C4-2B (cell line): Measurements from ENCODE around the gene LRMDA.

ENCODE experiments used
- H3K27ac ChIP-seq: fragments of 450-650 bp; 2 replicates; pipeline ENCODE4 v1.5.1; 2017
- CTCF ChIP-seq: fragments of 450-650 bp; conservative IDR thresholded peaks from 2 replicates; pipeline ENCODE4 v1.5.1; 2017; ENCODE audit warnings: mild to moderate bottlenecking
- ZFX ChIP-seq: fragments of 450-650 bp; IDR thresholded peaks from 2 replicates; pipeline ENCODE4 v1.6.1; 2017

The LRMDA gene

DNA sequence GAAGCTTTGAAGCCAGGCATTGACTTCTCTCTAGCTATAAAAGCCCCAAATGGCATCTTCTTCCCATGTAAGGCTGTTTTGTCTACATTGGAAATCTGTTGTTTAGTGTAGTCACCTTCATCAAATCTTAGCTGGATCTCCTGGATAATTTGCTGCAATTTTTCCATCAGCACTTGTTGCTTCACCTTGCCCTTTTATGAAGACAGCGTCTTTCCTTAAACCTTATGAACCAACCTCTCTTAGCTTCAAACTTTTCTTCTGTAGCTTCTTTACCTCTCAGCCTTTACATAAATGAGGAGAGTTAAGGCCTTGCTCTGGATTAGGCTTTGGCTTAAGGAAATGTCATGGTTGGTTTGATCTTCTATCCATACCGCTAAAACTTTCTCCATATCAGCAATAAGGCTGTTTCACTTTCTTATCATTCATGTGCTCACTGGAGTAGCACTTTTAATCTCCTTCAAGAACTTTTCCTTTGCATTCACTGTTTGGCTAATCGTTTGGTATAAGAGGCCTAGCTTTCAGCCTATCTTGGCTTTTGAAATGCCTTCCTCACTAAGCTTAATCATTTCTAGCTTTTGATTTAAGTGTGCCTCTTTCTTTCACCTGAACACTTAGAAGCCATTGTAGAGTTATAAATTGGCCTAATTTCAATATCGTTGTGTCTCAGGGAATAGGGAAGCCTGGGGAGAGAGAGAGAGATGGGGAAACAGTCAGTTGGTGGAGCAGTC, 803.2 kb downstream of the LRMDA start:
- no peak overlapping the region for H3K27ac ChIP-seq

DNA sequence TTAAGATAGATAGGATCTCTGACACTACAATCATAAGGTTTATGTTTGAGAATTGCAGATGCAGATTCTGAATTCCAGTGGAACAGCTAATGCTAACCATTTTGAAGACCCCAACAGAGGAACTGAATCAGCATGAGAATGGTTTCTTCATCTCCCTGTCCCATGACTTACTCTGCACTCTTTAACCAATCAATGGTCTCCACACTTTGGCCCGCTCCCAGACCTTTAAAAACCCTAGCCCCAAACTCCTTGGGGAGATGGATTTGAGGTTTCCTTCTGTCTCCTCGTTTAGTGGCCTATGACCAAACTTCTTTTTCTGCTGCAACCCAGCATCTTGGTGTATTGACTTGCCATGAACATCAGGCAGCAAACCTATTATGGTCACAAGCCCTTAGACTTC, 804.9 kb downstream of the LRMDA start:
- TF ChIP-seq ZFX (no peak), CTCF (no peak)
- no peak overlapping the region for H3K27ac ChIP-seq

More for the DNA sequence above, 803.2 kb downstream of the LRMDA start:
- TF ChIP-seq ZFX, result no peak
- no peak for TF ChIP-seq CTCF

GRCh38 chr10:76242956-76243355, 811.5 kb downstream of the LRMDA start:
- TF ChIP-seq ZFX, result no peak
- no peak overlapping the region for H3K27ac ChIP-seq

DNA sequence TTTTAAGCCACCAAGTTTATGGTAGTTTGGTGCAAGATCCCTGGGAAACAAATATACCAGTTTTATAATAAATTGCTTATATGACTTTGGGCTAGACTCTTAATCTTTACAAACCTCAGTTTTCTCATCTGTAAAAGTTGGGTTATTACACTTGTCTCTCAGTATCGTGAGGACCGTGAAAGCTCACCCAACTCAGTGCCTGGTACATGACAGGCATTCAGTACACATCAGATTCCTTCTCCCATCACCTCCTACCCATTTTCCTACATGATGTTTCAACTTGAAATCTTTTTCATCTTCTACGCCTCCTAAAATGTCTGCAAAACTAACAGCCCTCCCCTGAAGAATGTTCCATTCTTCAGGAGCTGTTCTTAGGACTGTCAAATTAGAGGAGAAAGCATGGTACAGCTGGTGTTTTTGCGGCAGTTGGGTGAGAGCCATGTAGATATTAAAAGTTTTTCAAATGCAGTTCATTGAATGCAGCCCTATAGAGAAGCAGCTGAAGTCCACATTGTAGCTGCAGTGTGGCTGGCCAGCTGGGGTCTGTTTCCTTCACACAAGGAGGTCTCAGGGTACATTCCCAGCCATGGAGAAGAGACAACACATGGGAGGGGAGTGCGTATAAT, 812.8 kb downstream of the LRMDA start:
- TF ChIP-seq ZFX, result no peak
- no peak for TF ChIP-seq CTCF

GRCh38 chr10:76245951-76246495, 814.6 kb downstream of the LRMDA start:
- no peak overlapping the region for H3K27ac ChIP-seq
- TF ChIP-seq CTCF (no peak), ZFX (no peak)

More for the DNA sequence above, 812.8 kb downstream of the LRMDA start:
- no peak overlapping the region for H3K27ac ChIP-seq

DNA sequence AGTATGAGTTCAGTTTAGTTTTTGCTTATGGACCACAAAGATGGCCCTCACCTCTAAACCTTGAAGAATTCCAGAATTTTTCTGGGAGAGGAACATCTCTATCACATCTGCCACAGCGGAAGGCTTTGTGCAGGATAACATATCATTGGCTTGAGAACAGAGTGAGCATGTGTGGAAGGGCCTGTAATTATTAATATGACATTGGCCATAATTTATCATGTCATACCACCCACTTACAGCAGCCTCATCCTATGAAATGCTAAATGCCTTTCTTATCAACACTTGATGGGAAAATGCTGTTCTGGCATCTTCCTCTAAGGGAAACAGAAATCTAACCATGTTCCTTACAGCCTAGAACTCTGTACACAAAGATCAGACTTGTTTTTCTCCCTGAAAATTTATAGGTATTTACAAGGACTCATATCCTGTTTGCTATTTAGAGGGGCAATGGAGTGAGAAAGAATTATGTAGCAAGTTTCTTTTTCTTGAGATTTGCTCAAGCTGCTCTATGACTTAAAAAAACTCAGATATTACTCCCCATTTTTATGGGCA, 817.3 kb downstream of the LRMDA start:
- no peak overlapping the region for H3K27ac ChIP-seq
- TF ChIP-seq CTCF, result no peak

DNA sequence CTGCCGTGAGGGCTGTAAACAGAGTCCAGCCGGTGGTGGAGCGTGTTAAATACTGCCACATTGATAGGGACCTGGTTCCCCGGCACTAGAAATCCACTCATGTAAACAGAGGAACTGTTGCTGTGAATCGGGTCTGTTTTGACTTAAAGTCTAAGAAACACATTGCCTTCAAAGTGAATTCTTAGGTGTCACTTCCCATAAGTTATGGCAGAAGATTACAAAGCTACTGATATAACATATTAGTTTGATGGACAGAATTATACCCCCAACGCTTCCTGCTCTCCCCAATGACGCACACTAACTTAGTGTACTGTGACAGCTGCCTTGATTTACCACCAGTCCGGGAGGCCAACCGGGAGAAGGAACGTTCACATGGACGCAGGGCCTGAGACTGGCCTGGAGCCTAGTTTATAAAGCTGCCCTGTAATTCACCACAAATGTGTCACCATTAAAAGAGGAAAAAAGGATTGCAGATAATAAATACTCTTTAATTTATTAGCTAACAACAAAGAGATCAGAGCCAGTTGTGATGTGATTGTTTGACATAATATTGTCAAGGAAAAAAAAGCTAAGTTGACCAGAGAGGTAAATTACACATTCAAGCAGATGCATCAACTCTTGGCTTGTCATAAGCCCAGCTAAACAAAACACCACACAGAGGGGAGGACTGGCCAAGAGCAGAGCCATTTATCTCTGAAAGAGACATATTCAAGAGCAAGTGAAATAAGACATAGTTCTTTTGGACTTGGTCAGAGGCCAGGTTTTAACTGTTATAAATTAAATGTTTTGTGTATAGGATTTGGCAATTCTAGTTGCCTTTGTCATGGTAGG, 820.6 kb downstream of the LRMDA start:
- no peak for TF ChIP-seq CTCF
- no peak for TF ChIP-seq ZFX
- H3K27ac ChIP-seq, result no peak overlapping the region
